ENCODE measurements around the gene USF2. TPM values are rescaled to one million over a fixed set of nuclear protein-coding genes. Genes with fewer than 3 reads are reported as not detected.

Gene USF2
- total and polyA plus RNA-seq, 2 of the 8 experiments (the other 6 are each of a cell fraction or from before 2014, with no cell fraction given) = 74.1 to 109 TPM

- TF ChIP-seq CHD7 (IDR thresholded peaks at IDR 0.05; ENCODE audit: insufficient replicate concordance, low read length) = no peak
Measured at GRCh38 chr19:35249848-35250711, 18.7 kb upstream of the USF2 start (continued).

Data from H1 (cell line).